C4-2B (cell line): ENCODE results near the gene PARPBP.

Experiments
- CTCF ChIP-seq: fragments of 450-650 bp; conservative IDR thresholded peaks from 2 replicates; pipeline ENCODE4 v1.5.1; 2017; ENCODE audit warnings: mild to moderate bottlenecking
- ZFX ChIP-seq: fragments of 450-650 bp; IDR thresholded peaks from 2 replicates; pipeline ENCODE4 v1.6.1; 2017

GRCh38 chr12:102080842-102081241 lies 39.1 kb upstream of the PARPBP start:
- TF ChIP-seq CTCF (no peak), ZFX (no peak)
